H1 (cell line): ENCODE data around the gene PDZD2. TPM values are rescaled to one million over a fixed set of nuclear protein-coding genes. Genes with fewer than 3 reads are reported as not detected.

ENCODE experiments used
- CTCF ChIA-PET: fragments of 300-600 bp; sonication (Branson Sonifier 250); formaldehyde crosslinking; loops from one replicate; lab custom pipeline; 2021; ENCODE audit not compliant: partially characterized antibody; lab: Charles Lee
- POLR2A ChIA-PET: fragments of 300-600 bp; sonication (Branson Sonifier 250); formaldehyde crosslinking; loops from one replicate; lab custom pipeline; 2021; ENCODE audit warnings: inconsistent platforms; ENCODE audit not compliant: partially characterized antibody; lab: Charles Lee
- DNase-seq, 2 experiments: peaks; one replicate each; pipeline versions ENCODE4 v3.0.0 to v3.0.0-alpha.2; 2010 to 2022; ENCODE audit warnings: low spot score in 2 of 2, low read depth in 1 of 2, mixed read lengths in 1 of 2
- FAIRE-seq: peaks from 2 replicates; lab custom pipeline; 2011; peaks lifted over from hg19 to GRCh38; lab: Jason Lieb, UNC
- H2AFZ ChIP-seq: 2 replicates; pipeline ENCODE4 v1.8.1; 2012; ENCODE audit warnings: low read length, inconsistent platforms
- H2AK5ac ChIP-seq: 2 replicates; pipeline ENCODE4 v1.6.1; 2013; ENCODE audit warnings: low read depth, low read length
- H2BK120ac ChIP-seq: replicated peaks from 2 replicates; pipeline ENCODE3; 2013; ENCODE audit warnings: low read depth, low read length, inconsistent platforms
- H2BK12ac ChIP-seq: 2 replicates; pipeline ENCODE4 v1.6.1; 2013; ENCODE audit warnings: low read depth, low read length
- H2BK15ac ChIP-seq: 2 replicates; pipeline ENCODE4 v1.6.1; 2013; ENCODE audit warnings: low read length
- H2BK20ac ChIP-seq: 2 replicates; pipeline ENCODE4 v1.6.1; 2013; ENCODE audit warnings: low read length
- H2BK5ac ChIP-seq: 2 replicates; pipeline ENCODE4 v1.6.1; 2013; ENCODE audit warnings: low read depth, low read length
- H3K14ac ChIP-seq: 2 replicates; pipeline ENCODE4 v1.6.1; 2013; ENCODE audit warnings: inconsistent platforms; ENCODE audit not compliant: insufficient read length
- H3K18ac ChIP-seq: 2 replicates; pipeline ENCODE4 v1.6.1; 2013; ENCODE audit warnings: low read length; ENCODE audit errors: extremely low read depth
- H3K23ac ChIP-seq: 2 replicates; pipeline ENCODE4 v1.6.1; 2013; ENCODE audit warnings: inconsistent platforms; ENCODE audit not compliant: insufficient read length
- H3K23me2 ChIP-seq: 2 replicates; pipeline ENCODE4 v1.6.1; 2013; ENCODE audit warnings: low read depth, low read length
- H3K27ac ChIP-seq: 2 replicates; pipeline ENCODE4 v1.6.1; 2011; ENCODE audit warnings: low read depth, low read length, inconsistent platforms
- H3K27me3 ChIP-seq, 4 experiments: replicated peaks in 1 of 4; 1 replicate in 1 of 4; 2 replicates in 3 of 4; pipeline versions ENCODE4 v1.6.1 to v1.8.1; 2011 to 2013; ENCODE audit warnings: low read length in 3 of 4, mild to moderate bottlenecking in 3 of 4, inconsistent platforms in 2 of 4, mixed read lengths in 2 of 4, moderate library complexity in 1 of 4; ENCODE audit not compliant: control insufficient read depth in 3 of 4, insufficient read depth in 3 of 4; ENCODE audit errors: extremely low read depth in 1 of 4
- H3K36me3 ChIP-seq, 4 experiments: 2 replicates each; pipeline versions ENCODE4 v1.6.1 to v1.8.1; 2011 to 2013; ENCODE audit warnings: mild to moderate bottlenecking in 4 of 4, low read length in 3 of 4, moderate library complexity in 2 of 4, control low read depth in 1 of 4, inconsistent platforms in 1 of 4; ENCODE audit not compliant: insufficient read depth in 4 of 4, control insufficient read depth in 2 of 4
- H3K4ac ChIP-seq: replicated peaks from 2 replicates; pipeline ENCODE3; 2013; ENCODE audit warnings: low read length, low read depth, mixed read lengths, inconsistent platforms; ENCODE audit not compliant: insufficient read length
- H3K4me1 ChIP-seq, 4 experiments: replicated peaks in 1 of 4; 1 replicate in 1 of 4; 2 replicates in 3 of 4; pipeline versions ENCODE4 v1.6.1 to v1.8.1; 2011 to 2013; ENCODE audit warnings: low read length in 3 of 4, inconsistent platforms in 2 of 4, mixed read lengths in 1 of 4; ENCODE audit not compliant: insufficient read depth in 4 of 4, control insufficient read depth in 3 of 4
- H3K4me2 ChIP-seq, 2 experiments: 2 replicates each; pipeline versions ENCODE4 v1.6.1 to v1.8.1; 2011 to 2013; ENCODE audit warnings: low read depth in 2 of 2, low read length in 2 of 2, control low read depth in 1 of 2, inconsistent platforms in 1 of 2, mild to moderate bottlenecking in 1 of 2; ENCODE audit not compliant: insufficient read depth in 1 of 2
- H3K4me3 ChIP-seq, 4 experiments: fragments of 200-600, 300-600 bp in 1 of 4; sonication (generic), shearing (Covaris generic), sonication (Bioruptor Twin) in 1 of 4; 2 replicates each; pipeline versions ENCODE4 v1.5.1 to v1.8.1; 2011 to 2016; ENCODE audit warnings: low read length in 4 of 4, low read depth in 3 of 4, control low read depth in 2 of 4, inconsistent platforms in 2 of 4, mild to moderate bottlenecking in 2 of 4, mixed read lengths in 1 of 4, moderate library complexity in 1 of 4; ENCODE audit not compliant: insufficient read depth in 2 of 4; ENCODE audit errors: extremely low read depth in 1 of 4
- H3K56ac ChIP-seq: replicated peaks from 2 replicates; pipeline ENCODE3; 2013; ENCODE audit warnings: low read depth, mild to moderate bottlenecking, mixed read lengths, low read length, inconsistent platforms; ENCODE audit not compliant: insufficient read length
- H3K79me1 ChIP-seq: 2 replicates; pipeline ENCODE4 v1.6.1; 2013; ENCODE audit warnings: low read depth, low read length, control low read depth
- H3K79me2 ChIP-seq, 2 experiments: 2 replicates each; pipeline versions ENCODE4 v1.6.1 to v1.8.1; 2012 to 2013; ENCODE audit warnings: low read length in 2 of 2, mild to moderate bottlenecking in 2 of 2, inconsistent platforms in 1 of 2; ENCODE audit not compliant: insufficient read depth in 2 of 2, control insufficient read depth in 1 of 2
- H3K9ac ChIP-seq, 4 experiments: replicated peaks in 1 of 4; 1 replicate in 1 of 4; 2 replicates in 3 of 4; pipeline versions ENCODE4 v1.6.1 to v1.8.1; 2011 to 2013; ENCODE audit warnings: low read depth in 3 of 4, low read length in 3 of 4, control low read depth in 2 of 4, mild to moderate bottlenecking in 2 of 4, moderate library complexity in 2 of 4, inconsistent platforms in 1 of 4; ENCODE audit errors: extremely low read depth in 1 of 4
- H3K9me3 ChIP-seq, 2 experiments: 2 replicates each; pipeline versions ENCODE4 v1.6.1 to v1.8.1; 2012 to 2013; ENCODE audit warnings: mild to moderate bottlenecking in 2 of 2, moderate library complexity in 2 of 2, control low read depth in 1 of 2, inconsistent platforms in 1 of 2, low read depth in 1 of 2, low read length in 1 of 2, mixed read lengths in 1 of 2; ENCODE audit not compliant: insufficient read depth in 2 of 2
- H4K20me1 ChIP-seq, 2 experiments: replicated peaks in 1 of 2; 2 replicates each; pipeline versions ENCODE3 to v1.8.1; 2011 to 2013; ENCODE audit warnings: inconsistent platforms in 2 of 2, low read length in 2 of 2, mild to moderate bottlenecking in 1 of 2; ENCODE audit not compliant: insufficient read depth in 2 of 2, control insufficient read depth in 1 of 2
- H4K5ac ChIP-seq: 2 replicates; pipeline ENCODE4 v1.6.1; 2013; ENCODE audit warnings: low read length, low read depth, mixed read lengths, inconsistent platforms; ENCODE audit not compliant: insufficient read length
- H4K8ac ChIP-seq: 2 replicates; pipeline ENCODE4 v1.8.0; 2013; ENCODE audit warnings: mild to moderate bottlenecking, moderate library complexity, low read length, inconsistent platforms; ENCODE audit not compliant: insufficient read depth; ENCODE audit errors: extremely low read depth
- H4K91ac ChIP-seq: replicated peaks from 2 replicates; pipeline ENCODE3; 2013; ENCODE audit warnings: low read length, mixed read lengths, inconsistent platforms; ENCODE audit not compliant: insufficient read length
- BACH1 ChIP-seq: IDR thresholded peaks from 2 replicates; pipeline ENCODE4 v1.6.1; 2012; ENCODE audit warnings: low read length, improper control_type of control experiment
- BRCA1 ChIP-seq: IDR thresholded peaks from 2 replicates; pipeline ENCODE4 v1.6.1; 2012; ENCODE audit warnings: low read depth, low read length, improper control_type of control experiment
- CEBPB ChIP-seq: IDR thresholded peaks from 2 replicates; pipeline ENCODE4 v1.6.1; 2012; ENCODE audit warnings: low read depth, low read length
- CHD2 ChIP-seq: IDR thresholded peaks from 2 replicates; pipeline ENCODE4 v1.6.1; 2012; ENCODE audit warnings: low read length, improper control_type of control experiment
- CREB1 ChIP-seq: IDR thresholded peaks from 2 replicates; pipeline ENCODE4 v1.6.1; 2012; ENCODE audit warnings: inconsistent platforms
- KDM1A ChIP-seq: fragments of 200-600, 300-600 bp; sonication (generic); IDR thresholded peaks from 2 replicates; pipeline ENCODE4 v1.7.1; 2016; ENCODE audit warnings: mild to moderate bottlenecking, low read length, borderline replicate concordance
- NRF1 ChIP-seq: IDR thresholded peaks from 2 replicates; pipeline ENCODE4 v1.6.1; 2011; ENCODE audit warnings: mild to moderate bottlenecking, low read depth, low read length, improper control_type of control experiment
- SAP30 ChIP-seq: fragments of 300-600 bp; sonication (generic); IDR thresholded peaks from 2 replicates; pipeline ENCODE4 v1.7.1; 2012; ENCODE audit warnings: low read length, moderate library complexity, mild to moderate bottlenecking, inconsistent platforms; ENCODE audit not compliant: insufficient read depth, insufficient replicate concordance
- SIRT6 ChIP-seq: IDR thresholded peaks from one replicate; pipeline ENCODE4 v1.7.1; 2012; ENCODE audit warnings: low read length, inconsistent platforms
- SP1 ChIP-seq: IDR thresholded peaks from 2 replicates; pipeline ENCODE4 v1.6.1; 2011; ENCODE audit warnings: low read depth, low read length
- SP2 ChIP-seq: IDR thresholded peaks from 2 replicates; pipeline ENCODE4 v1.6.1; 2012; ENCODE audit warnings: mild to moderate bottlenecking, low read length, inconsistent platforms
- TBP ChIP-seq: IDR thresholded peaks from 2 replicates; pipeline ENCODE4 v1.6.1; 2011; ENCODE audit warnings: low read depth, low read length, improper control_type of control experiment
- ZNF274 ChIP-seq: IDR thresholded peaks from 2 replicates; pipeline ENCODE4 v1.7.0; 2012; ENCODE audit warnings: low read length, borderline replicate concordance; ENCODE audit errors: extremely low read depth
- WGBS, 2 experiments: shearing (Covaris generic) in 1 of 2; methylation state at CpG; one replicate each; pipeline versions ENCODE4 v1.1.6 to v1.1.7; 2013 to 2015; ENCODE audit warnings: low lambda C conversion rate in 2 of 2, mixed read lengths in 2 of 2, inconsistent platforms in 1 of 2, low coverage in 1 of 2, missing lambda C conversion rate in 1 of 2; ENCODE audit not compliant: insufficient replicate concordance in 2 of 2, insufficient coverage in 1 of 2, insufficient read length in 1 of 2; ENCODE audit errors: extremely low coverage in 1 of 2, missing lambda C conversion rate in 1 of 2; 5-methylcytosine and 5-hydroxymethylcytosine counted together
- polyA plus RNA-seq, 7 experiments: library from polyadenylated mRNA; depleted of rRNA in 3 of 7; stranded (reverse) in 5 of 7; unstranded in 2 of 7; fragments of >200 nt in 5 of 7; fragments of 200-250 nt in 2 of 7; gene quantifications; 1 replicate in 5 of 7; 2 replicates in 1 of 7; 4 replicates in 1 of 7; pipeline versions ENCODE4 v1.2.1 to v1.2.3, GENCODE V29; 2011 to 2013; ENCODE audit warnings: missing spikeins in 2 of 7, mixed read lengths in 2 of 7
- total RNA-seq: library from RNA; stranded (reverse); fragmentation: NEBNext Ultra II Directional; extraction: Animal tissue kit (Norgen Biotek cat#: 25700); gene quantifications from 2 replicates; pipeline ENCODE4 v1.2.1, GENCODE V29; 2021

The PDZD2 gene
- total and polyA plus RNA-seq, 2 of the 8 experiments (the other 6 are each of a cell fraction or from before 2014, with no cell fraction given), result 1.2 to 6.8 TPM

- FAIRE-seq, result no peak
- Histone ChIP-seq H3K23me2 (no peaks in the 10 kb centered on the region), H2BK120ac (no peak overlapping the region), H3K9me3 (no peaks in the 10 kb centered on the region), H3K4ac (no peak overlapping the region), H3K27ac (no peak overlapping the region), H3K18ac (no peak overlapping the region), H3K79me1 (no peaks in the 10 kb centered on the region), H4K5ac (no peak overlapping the region), H2AK5ac (no peak overlapping the region), H3K56ac (no peak overlapping the region), H2BK12ac (no peak overlapping the region), H2AFZ (no peak overlapping the region), H3K4me2 (no peak overlapping the region), H3K4me1 (peaks cover 0 to 2% (median 0%) of the 10 kb centered on the region in 4 experiments; a peak in 1 of 7 replicates), H3K79me2 (no peaks in the 10 kb centered on the region), H3K36me3 (peaks cover 0 to 17% (median 8%) of the 10 kb centered on the region in 4 experiments; a peak in 6 of 8 replicates), H3K4me3 (no peak overlapping the region), H4K20me1 (peaks cover 2 to 4% of the 10 kb centered on the region in 2 experiments), H2BK15ac (no peak overlapping the region), H4K8ac (no peak overlapping the region), H2BK5ac (no peak overlapping the region), H3K23ac (no peak overlapping the region), H2BK20ac (no peak overlapping the region), H3K9ac (no peak overlapping the region), H4K91ac (no peak overlapping the region), H3K14ac (no peak overlapping the region), H3K27me3 (no peaks in the 10 kb centered on the region; a peak in 1 of 7 replicates)
- ChIA-PET CTCF (interaction anchor here (0.6 to 2.0 kb wide), 4 partner anchors 11 to 487 kb away, joined by 3 to 6 read pairs (median 4); no protein-coding TSS in a partner anchor), POLR2A (no interaction called here)
- 86% methylated on average over 10 of the region's 10 CpGs; no CpG with 5 or more reads in 1 of the 2 experiments for WGBS, 2 experiments
- no peak for DNase-seq
- TF ChIP-seq SIRT6 (no peak), BACH1 (no peak), SAP30 (no peak), SP2 (no peak), NRF1 (no peak), CEBPB (no peak), KDM1A (no peak), TBP (no peak), BRCA1 (no peak), SP1 (no peak), CREB1 (no peak), ZNF274 (no peak), CHD2 (no peak)
These were observed 458.1 kb downstream of the PDZD2 start for GRCh38 chr5:32096891-32097595.
